ENCODE results near the gene RNF44. TPM values are rescaled to one million over a fixed set of nuclear protein-coding genes. Genes with fewer than 3 reads are reported as not detected.

Gene RNF44
- total RNA-seq, 1 experiment from 2014 or later: 58.4 TPM

DNA sequence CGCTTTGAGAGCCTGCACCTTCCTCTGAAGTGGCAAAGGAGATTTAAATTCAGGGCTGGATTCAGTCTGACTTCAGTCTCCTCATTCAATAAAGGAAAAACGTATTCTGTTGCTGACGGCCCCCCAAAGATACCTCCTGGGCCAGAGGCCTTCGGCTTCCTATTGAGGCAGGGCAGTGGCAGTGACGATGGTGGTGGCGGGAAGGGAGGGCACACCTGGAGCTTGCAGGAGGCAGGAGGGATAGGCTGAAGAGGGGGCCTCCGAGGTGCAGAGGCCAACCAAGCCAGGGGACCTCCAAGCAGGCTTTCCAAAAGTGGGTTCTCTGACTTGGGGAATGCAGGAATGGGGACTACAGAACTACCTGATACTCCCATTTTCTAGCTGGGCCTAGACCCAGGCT is 15.9 kb downstream of the RNF44 start:
- H4K20me1 ChIP-seq (ENCODE audit: insufficient read depth): no peaks in the 10 kb centered on the region
- H3K9me3 ChIP-seq (ENCODE audit: control insufficient read depth in 1 of 2, insufficient read depth in 1 of 2, low read depth in 1 of 2, low read length in 2 of 2): no peaks in the 10 kb centered on the region
- RAD21 ChIA-PET (ENCODE audit: low non-redundant PET in 1 of 2, low total read pairs in 2 of 2, uncharacterized antibody in 2 of 2, unreplicated experiment in 2 of 2): no interaction called here
- TF ChIP-seq, protein P1, sequence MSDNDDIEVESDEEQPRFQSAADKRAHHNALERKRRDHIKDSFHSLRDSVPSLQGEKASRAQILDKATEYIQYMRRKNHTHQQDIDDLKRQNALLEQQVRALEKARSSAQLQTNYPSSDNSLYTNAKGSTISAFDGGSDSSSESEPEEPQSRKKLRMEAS (IDR thresholded peaks at IDR 0.05): no peak
- no peak for TF ChIP-seq ZNF274 (IDR thresholded peaks at IDR 0.05; ENCODE audit: low read depth, low read length)
- no peak for TF ChIP-seq RAD21 (IDR thresholded peaks at IDR 0.05; ENCODE audit: low read depth)
- TF ChIP-seq CEBPB (IDR thresholded peaks at IDR 0.05; ENCODE audit: low read depth): no peak
- no peak for TF ChIP-seq EGR1 (IDR thresholded peaks at IDR 0.05; ENCODE audit: low read depth)
- no peak for TF ChIP-seq SP1 (IDR thresholded peaks at IDR 0.05; ENCODE audit: low read depth)
- TF ChIP-seq EZH2 (IDR thresholded peaks at IDR 0.05): no peak
- no peak for TF ChIP-seq ZFX (IDR thresholded peaks at IDR 0.05)
- TF ChIP-seq, protein P2, sequence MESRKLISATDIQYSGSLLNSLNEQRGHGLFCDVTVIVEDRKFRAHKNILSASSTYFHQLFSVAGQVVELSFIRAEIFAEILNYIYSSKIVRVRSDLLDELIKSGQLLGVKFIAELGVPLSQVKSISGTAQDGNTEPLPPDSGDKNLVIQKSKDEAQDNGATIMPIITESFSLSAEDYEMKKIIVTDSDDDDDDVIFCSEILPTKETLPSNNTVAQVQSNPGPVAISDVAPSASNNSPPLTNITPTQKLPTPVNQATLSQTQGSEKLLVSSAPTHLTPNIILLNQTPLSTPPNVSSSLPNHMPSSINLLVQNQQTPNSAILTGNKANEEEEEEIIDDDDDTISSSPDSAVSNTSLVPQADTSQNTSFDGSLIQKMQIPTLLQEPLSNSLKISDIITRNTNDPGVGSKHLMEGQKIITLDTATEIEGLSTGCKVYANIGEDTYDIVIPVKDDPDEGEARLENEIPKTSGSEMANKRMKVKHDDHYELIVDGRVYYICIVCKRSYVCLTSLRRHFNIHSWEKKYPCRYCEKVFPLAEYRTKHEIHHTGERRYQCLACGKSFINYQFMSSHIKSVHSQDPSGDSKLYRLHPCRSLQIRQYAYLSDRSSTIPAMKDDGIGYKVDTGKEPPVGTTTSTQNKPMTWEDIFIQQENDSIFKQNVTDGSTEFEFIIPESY (IDR thresholded peaks at IDR 0.05; ENCODE audit: extremely low read depth, insufficient replicate concordance, low read length): no peak
- no peak for TF ChIP-seq SIN3A (IDR thresholded peaks at IDR 0.05; ENCODE audit: low read depth)
- TF ChIP-seq POLR2AphosphoS5 (IDR thresholded peaks at IDR 0.05; ENCODE audit: low read depth, low read length): no peak
- no peak for TF ChIP-seq CBX3 (IDR thresholded peaks at IDR 0.05; ENCODE audit: low read depth)
- TF ChIP-seq SRF (IDR thresholded peaks at IDR 0.05; ENCODE audit: low read depth): no peak
- TF ChIP-seq, protein P3, sequence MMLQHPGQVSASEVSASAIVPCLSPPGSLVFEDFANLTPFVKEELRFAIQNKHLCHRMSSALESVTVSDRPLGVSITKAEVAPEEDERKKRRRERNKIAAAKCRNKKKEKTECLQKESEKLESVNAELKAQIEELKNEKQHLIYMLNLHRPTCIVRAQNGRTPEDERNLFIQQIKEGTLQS (IDR thresholded peaks at IDR 0.05): no peak
- ATAC-seq (no peak), DNase-seq (ENCODE audit: low read depth, low spot score) (no peak)
- CTCF ChIA-PET: no interaction called here
- H3K4me2 ChIP-seq (ENCODE audit: low read length): no peak overlapping the region
- no peaks in the 10 kb centered on the region for H3K79me2 ChIP-seq (ENCODE audit: insufficient read depth, low read length)
- no peaks in the 10 kb centered on the region for H3K27me3 ChIP-seq (ENCODE audit: insufficient read depth, low read length)
- no peaks in the 10 kb centered on the region for H3K9me2 ChIP-seq (ENCODE audit: insufficient read depth)
- no peaks in the 10 kb centered on the region for H3K4me1 ChIP-seq (ENCODE audit: control insufficient read depth in 1 of 2, insufficient read depth in 2 of 2, low read length in 2 of 2)
- H2AFZ ChIP-seq (ENCODE audit: low read depth, low read length, poor library complexity, severe bottlenecking): no peak overlapping the region
- BruUV-seq (replicated peaks): no TSS peak
- H3K27ac ChIP-seq (ENCODE audit: low read depth, low read length): no peak overlapping the region
- intact Hi-C loops (cut with micrococcal nuclease): no loop called here
- H3K9ac ChIP-seq (ENCODE audit: low read length): no peak overlapping the region
- H3K36me3 ChIP-seq (ENCODE audit: control insufficient read depth in 1 of 2, insufficient read depth in 2 of 2, low read length in 2 of 2): no peaks in the 10 kb centered on the region
- H3K4me3 ChIP-seq (replicated peaks in 1 of 2; ENCODE audit: low read depth in 1 of 2, low read length in 2 of 2): no peak overlapping the region
- POLR2A ChIA-PET: no interaction called here
